ENCODE results near the gene MTRF1L. TPM values are rescaled to one million over a fixed set of nuclear protein-coding genes. Genes with fewer than 3 reads are reported as not detected.

The MTRF1L gene
- total RNA-seq, 1 experiment from 2014 or later: 26.5 TPM

- H2BK5ac ChIP-seq (ENCODE audit: insufficient read length, low read length): no peak overlapping the region
Observed at GRCh38 chr6:152969688-152970418, 32.7 kb downstream of the MTRF1L start.

More at GRCh38 chr6:152969688-152970418, 32.7 kb downstream of the MTRF1L start:
- no peak overlapping the region for H3T11ph ChIP-seq (ENCODE audit: low read length)
- H3K9me3 Mint-ChIP-seq: peaks cover 0 to 9% of the 10 kb centered on the region in 2 experiments; a peak in 3 of 5 replicates
- H3K4me2 ChIP-seq (ENCODE audit: insufficient read depth, insufficient read length, low read length): no peak overlapping the region
- H3K9ac ChIP-seq (ENCODE audit: extremely low read depth, insufficient read length, low read length): no peak overlapping the region
- H3K4me1 Mint-ChIP-seq: peaks cover under 1% of the 10 kb centered on the region in 2 experiments; a peak in 3 of 4 replicates
- H3K36me3 Mint-ChIP-seq (ENCODE audit: insufficient read depth in 1 of 3, low read depth in 3 of 3): peaks cover 28 to 54% (median 50%) of the 10 kb centered on the region in 3 experiments
- no peak overlapping the region for H2AFZ ChIP-seq (ENCODE audit: low read length)
- H3K14ac ChIP-seq (ENCODE audit: insufficient read depth, low read length): no peak overlapping the region
- DNase-seq: no peak
- no peaks in the 10 kb centered on the region for H3K9me3 ChIP-seq (ENCODE audit: control insufficient read depth, low read depth, low read length)
- H3K56ac ChIP-seq (ENCODE audit: insufficient read length, low read depth, low read length): no peak overlapping the region
- H3K79me2 ChIP-seq (ENCODE audit: insufficient read depth, low read length): peaks cover 5% of the 10 kb centered on the region; the same call in 1 of the 2 replicates
- no peak overlapping the region for H4K8ac ChIP-seq (replicated peaks; ENCODE audit: insufficient read length, low read depth, low read length)
- H3K27me3 Mint-ChIP-seq (ENCODE audit: low read depth): peaks cover 2% of the 10 kb centered on the region; the same call in 1 of the 2 replicates
- H4K5ac ChIP-seq (ENCODE audit: insufficient read length, low read depth, low read length): no peak overlapping the region
- H2BK20ac ChIP-seq (ENCODE audit: low read depth, low read length, poor library complexity, severe bottlenecking): no peak overlapping the region
- H3K27ac Mint-ChIP-seq: 0 out of 7 replicates have a peak overlapping the region, but pooled peaks of 1 of the 3 experiments have one; percentile 7
- no peak overlapping the region for H3K4ac ChIP-seq (ENCODE audit: low read depth, low read length)
- no peak overlapping the region for H2AK5ac ChIP-seq (ENCODE audit: insufficient read length, low read length)
- no peak overlapping the region for H3K27ac ChIP-seq (ENCODE audit: insufficient read length, low read depth, low read length)
- H2BK15ac ChIP-seq (ENCODE audit: low read depth, low read length): no peak overlapping the region
- no peaks in the 10 kb centered on the region for H3K4me1 ChIP-seq (ENCODE audit: insufficient read depth, low read length)
- no peak overlapping the region for H2BK120ac ChIP-seq (ENCODE audit: low read depth, low read length, poor library complexity, severe bottlenecking)
- H4K20me1 ChIP-seq (ENCODE audit: control insufficient read depth, insufficient read depth, insufficient read length): no peaks in the 10 kb centered on the region
- no peak overlapping the region for H4K91ac ChIP-seq (ENCODE audit: insufficient read length, low read depth, low read length)
- no peak overlapping the region for H3K18ac ChIP-seq (ENCODE audit: insufficient read length, low read depth, low read length)
- TF ChIP-seq CTCF (conservative IDR thresholded peaks at IDR 0.05): no peak
- H3K4me3 Mint-ChIP-seq: no peak overlapping the region
- no peak overlapping the region for H3K23ac ChIP-seq (ENCODE audit: insufficient read length, low read depth, low read length)
- H3K79me1 ChIP-seq (ENCODE audit: insufficient read depth, low read depth, low read length, poor library complexity, severe bottlenecking): peaks cover 4% of the 10 kb centered on the region
- H2BK12ac ChIP-seq (ENCODE audit: insufficient read length, low read depth, low read length): no peak overlapping the region
- no peaks in the 10 kb centered on the region for H3K23me2 ChIP-seq (ENCODE audit: insufficient read length, low read depth, low read length, poor library complexity, severe bottlenecking)
- no peaks in the 10 kb centered on the region for H3K27me3 ChIP-seq (ENCODE audit: insufficient read depth, low read length)
- no CpG with 5 or more reads among the region's 6 CpGs for WGBS (ENCODE audit: extremely low coverage, insufficient read length, low lambda C conversion rate)

All from H9 (cell line).